G401 (cell line): ENCODE data around the gene DDX24. TPM values are rescaled to one million over a fixed set of nuclear protein-coding genes. Genes with fewer than 3 reads are reported as not detected.

Experiments used
- DNase-seq: peaks from one replicate; pipeline ENCODE4 v3.0.0-alpha.2; 2015; ENCODE audit warnings: low spot score
- in situ Hi-C: cut with HindIII; loops from 2 replicates; pipeline ENCODE4 v1.10.0; 2016; ENCODE audit warnings: low sequenced_read_pairs, mixed read lengths
- total RNA-seq: library from RNA; depleted of rRNA; stranded (reverse); fragments of >200 nt; shearing (Covaris generic); gene quantifications from 2 replicates; pipeline ENCODE4 v1.2.3, GENCODE V29; 2014; rRNA removed

DDX24 gene
- total RNA-seq, 1 experiment from 2014 or later: 145 TPM

GRCh38 chr14:94001501-94002396 lies 79.3 kb downstream of the DDX24 start:
- in situ Hi-C loops: no loop called here

DNA sequence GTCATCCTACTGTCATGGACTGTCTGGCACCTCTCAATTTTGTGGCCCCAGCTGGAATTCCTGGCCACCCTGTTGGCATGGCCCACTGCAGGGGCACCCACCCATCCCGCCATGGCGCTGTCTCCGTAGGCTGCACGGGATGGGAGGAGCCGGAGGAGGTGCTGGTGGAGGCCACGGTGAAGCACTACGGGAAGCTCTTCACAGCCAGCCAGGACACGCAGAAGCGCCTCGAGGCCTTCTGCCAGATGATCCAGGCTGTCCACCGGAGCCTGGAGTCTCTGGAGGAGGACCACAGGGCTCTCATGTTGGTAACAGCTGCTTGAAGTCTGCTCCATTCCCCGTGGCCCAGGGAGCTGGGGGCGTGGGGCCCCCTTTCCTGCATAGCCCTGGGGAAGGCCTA lies 80.0 kb downstream of the DDX24 start:
- in situ Hi-C loops: no loop called here
- no peak for DNase-seq

More at GRCh38 chr14:94001501-94002396, 79.3 kb downstream of the DDX24 start:
- DNase-seq: peak; percentile 84

- in situ Hi-C loops: no loop called here
- no peak for DNase-seq
Measured at GRCh38 chr14:94000267-94000666, 80.7 kb downstream of the DDX24 start.

DNA sequence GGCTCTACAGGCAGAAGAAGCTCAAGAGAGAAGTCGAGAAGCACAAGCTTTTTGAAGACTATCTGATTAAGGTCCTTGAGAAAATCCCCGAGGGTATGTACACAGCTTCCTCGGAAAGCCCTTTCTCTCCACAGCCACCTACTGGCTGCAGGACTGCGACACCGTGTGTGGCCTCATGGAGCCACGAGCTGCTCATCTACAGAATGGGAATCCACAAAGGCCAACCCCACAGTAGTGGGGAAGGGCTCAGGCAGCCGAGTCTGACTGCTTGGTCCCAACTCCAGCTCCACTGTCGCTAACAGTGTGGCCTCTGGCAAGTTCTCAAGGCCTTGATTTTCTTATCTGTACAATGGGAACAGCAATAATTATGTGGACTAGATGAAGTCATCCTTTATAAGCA lies 81.4 kb downstream of the DDX24 start:
- DNase-seq: no peak
- in situ Hi-C loops: no loop called here

GRCh38 chr14:93998871-93999403 lies 82.1 kb downstream of the DDX24 start:
- DNase-seq: no peak
- in situ Hi-C loops: no loop called here

Other genes starting within 250 kb of the DDX24 start
- not detected in 2 replicates for gene FAM181A, start 153.9 kb downstream of the DDX24 start, total RNA-seq
- 7.9 and 9.9 TPM in 2 replicates for gene ASB2, start 104.6 kb downstream of the DDX24 start, total RNA-seq
- not detected in 2 replicates for gene CCDC197, start 83.9 kb downstream of the DDX24 start, total RNA-seq
- gene OTUB2, start 54.9 kb downstream of the DDX24 start, total RNA-seq: 1.5 and 3.3 TPM in 2 replicates
- gene IFI27L1, start 108 bp upstream of the DDX24 start, total RNA-seq: 7.9 and 20.6 TPM in 2 replicates
- gene IFI27, start 29.5 kb upstream of the DDX24 start, total RNA-seq: not detected in 2 replicates
- gene IFI27L2, start 48.4 kb upstream of the DDX24 start, total RNA-seq: 92.3 and 158 TPM in 2 replicates
- 2.1 and 4.7 TPM in 2 replicates for gene PPP4R4, start 93.1 kb upstream of the DDX24 start, total RNA-seq
- gene SERPINA10, start 212.1 kb upstream of the DDX24 start, total RNA-seq: not detected in 2 replicates
- gene SERPINA6, start 242.1 kb upstream of the DDX24 start, total RNA-seq: not detected in 2 replicates